Skeletal muscle satellite cell (primary cell): ENCODE measurements around the gene AQR.
"Not testable (repeated sequence)": the region's sequence is repeated elsewhere in the genome, so short reads cannot be mapped to it uniquely, and the experiment has no call there.

Experiments
- H3K27me3 ChIP-seq: 2 replicates; pipeline ENCODE4 v1.7.0; 2013; ENCODE audit warnings: low read length; ENCODE audit not compliant: control insufficient read depth, insufficient read depth
- H3K36me3 ChIP-seq: 2 replicates; pipeline ENCODE4 v1.7.0; 2013; ENCODE audit warnings: mild to moderate bottlenecking, control low read depth, low read length; ENCODE audit not compliant: insufficient read depth
- H3K4me1 ChIP-seq: 2 replicates; pipeline ENCODE4 v1.7.0; 2013; ENCODE audit warnings: low read length; ENCODE audit not compliant: control insufficient read depth, insufficient read depth
- H3K4me2 ChIP-seq: 2 replicates; pipeline ENCODE4 v1.7.0; 2013; ENCODE audit warnings: mild to moderate bottlenecking, low read length
- H3K4me3 ChIP-seq: 2 replicates; pipeline ENCODE4 v1.7.0; 2013; ENCODE audit warnings: low read length
- H3K9ac ChIP-seq: 2 replicates; pipeline ENCODE4 v1.7.0; 2013; ENCODE audit warnings: mild to moderate bottlenecking, low read depth, low read length, moderate library complexity
- H3K9me3 ChIP-seq: replicated peaks from 2 replicates; pipeline ENCODE4 v1.7.0; 2013; ENCODE audit warnings: mild to moderate bottlenecking, control low read depth, low read length

The AQR gene

GRCh38 chr15:34988027-34988902, 18.7 kb upstream of the AQR start, which contains the start of gene ZNF770:
ZNF770 (minus strand) TSS chr15:34988287; CDS start chr15:34983434, 4,853 bp downstream.
- no peaks in the 10 kb centered on the region for H3K27me3 ChIP-seq
- peak within 1 kb of the TSS; percentile 97 for H3K9ac ChIP-seq
- peak within 1 kb of the TSS; percentile 84 for H3K4me3 ChIP-seq
- peak within 1 kb of the TSS; percentile 89 for H3K4me2 ChIP-seq
- no peaks in the 10 kb centered on the region for H3K9me3 ChIP-seq
- H3K36me3 ChIP-seq, result peaks cover 6% of the 10 kb centered on the region
- peaks cover 27% of the 10 kb centered on the region for H3K4me1 ChIP-seq

- Histone ChIP-seq H3K27me3 (no peaks in the 10 kb centered on the region), H3K4me2 (peak overlapping the region; percentile 89), H3K36me3 (peaks cover 12% of the 10 kb centered on the region), H3K9ac (peak overlapping the region; percentile 97), H3K4me3 (peak overlapping the region; percentile 84), H3K9me3 (no peaks in the 10 kb centered on the region), H3K4me1 (peaks cover 27% of the 10 kb centered on the region)
Observed at GRCh38 chr15:34987609-34988026, 18.1 kb upstream of the AQR start.

DNA sequence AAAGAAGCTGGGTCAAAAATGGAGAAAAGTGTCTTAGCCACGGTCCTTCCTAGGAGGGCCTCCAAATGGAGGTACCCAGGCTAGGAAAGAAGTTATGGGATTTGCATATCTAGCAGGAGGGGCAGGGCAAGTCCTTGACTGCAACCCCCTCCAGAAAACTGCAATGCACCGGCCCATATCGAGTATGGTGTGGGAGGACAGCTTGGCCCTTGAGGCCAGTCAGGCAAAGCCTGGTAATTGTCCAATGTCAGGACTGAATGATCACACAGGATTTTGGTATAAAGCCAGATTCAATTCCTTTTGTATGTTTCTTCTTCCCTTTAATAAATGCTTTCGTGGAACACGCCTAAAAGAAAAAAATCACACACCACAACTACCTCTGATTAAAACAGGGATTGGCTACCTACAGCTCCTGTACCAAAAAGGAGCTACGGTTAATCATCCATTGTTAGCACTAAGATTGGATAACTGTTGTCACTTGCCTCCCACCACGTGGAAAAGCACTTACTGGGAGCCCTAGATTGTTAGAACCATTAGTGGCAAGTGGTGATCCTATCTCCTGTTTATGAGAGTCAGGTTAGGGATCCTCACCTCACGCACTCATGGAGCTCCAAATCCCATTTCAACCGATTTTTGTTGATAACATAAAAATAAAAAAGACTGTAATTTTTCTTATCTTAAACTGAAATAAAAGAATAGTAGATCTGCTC, 17.4 kb upstream of the AQR start:
- Histone ChIP-seq H3K4me3 (peak overlapping the region; percentile 84), H3K4me1 (peaks cover 27% of the 10 kb centered on the region)

DNA sequence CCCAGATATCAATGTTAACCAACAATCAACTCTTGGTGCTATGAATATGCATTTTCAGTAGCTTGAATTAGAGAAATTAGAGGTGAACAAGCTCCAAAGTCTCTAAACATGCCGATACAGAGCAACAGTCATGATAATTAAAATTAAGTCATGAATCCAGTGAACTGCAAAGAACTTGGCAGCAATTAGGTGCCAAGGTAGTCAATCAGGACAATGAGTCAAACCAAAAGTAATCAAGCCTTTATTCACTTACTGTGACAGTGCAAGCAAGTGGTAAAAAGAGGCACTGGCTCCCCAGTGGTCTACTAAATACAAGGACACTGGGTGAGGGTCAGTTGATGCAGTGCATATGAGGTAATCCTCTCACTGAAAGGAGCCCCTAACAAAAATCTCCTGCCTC, 16.8 kb upstream of the AQR start:
- Histone ChIP-seq H3K36me3 (peaks cover 25% of the 10 kb centered on the region), H3K4me1 (peaks cover 27% of the 10 kb centered on the region), H3K9ac (peak overlapping the region; percentile 97), H3K9me3 (no peaks in the 10 kb centered on the region), H3K4me3 (peak overlapping the region; percentile 84), H3K27me3 (no peaks in the 10 kb centered on the region), H3K4me2 (peak overlapping the region; percentile 89)

More for the DNA sequence above, 17.4 kb upstream of the AQR start:
- H3K4me2 ChIP-seq, result peak overlapping the region; percentile 89
- peak overlapping the region; percentile 97 for H3K9ac ChIP-seq
- H3K36me3 ChIP-seq, result peaks cover 19% of the 10 kb centered on the region
- H3K27me3 ChIP-seq, result no peaks in the 10 kb centered on the region
- H3K9me3 ChIP-seq, result no peaks in the 10 kb centered on the region

GRCh38 chr15:34984889-34985630, 15.5 kb upstream of the AQR start:
- Histone ChIP-seq H3K4me1 (peaks cover 27% of the 10 kb centered on the region), H3K4me3 (peak overlapping the region; percentile 46), H3K27me3 (no peaks in the 10 kb centered on the region), H3K9me3 (no peaks in the 10 kb centered on the region), H3K4me2 (peak overlapping the region; percentile 89), H3K9ac (peak overlapping the region; percentile 18), H3K36me3 (peaks cover 29% of the 10 kb centered on the region)

GRCh38 chr15:34976743-34977142, 7.2 kb upstream of the AQR start:
- Histone ChIP-seq H3K4me2 (no peak overlapping the region), H3K9ac (no peak overlapping the region), H3K4me1 (no peaks in the 10 kb centered on the region), H3K27me3 (no peaks in the 10 kb centered on the region), H3K9me3 (no peaks in the 10 kb centered on the region), H3K36me3 (peaks cover 17% of the 10 kb centered on the region), H3K4me3 (no peak overlapping the region)

- H3K4me2 ChIP-seq, result no peak overlapping the region
- no peaks in the 10 kb centered on the region for H3K4me1 ChIP-seq
- H3K27me3 ChIP-seq, result no peaks in the 10 kb centered on the region
- no peak overlapping the region for H3K4me3 ChIP-seq
- no peak overlapping the region for H3K9ac ChIP-seq
- peaks cover 10% of the 10 kb centered on the region for H3K36me3 ChIP-seq
- no peaks in the 10 kb centered on the region for H3K9me3 ChIP-seq
Observed at GRCh38 chr15:34976073-34976472, 6.5 kb upstream of the AQR start.

- no peaks in the 10 kb centered on the region for H3K27me3 ChIP-seq
- no peak overlapping the region for H3K9ac ChIP-seq
- H3K4me2 ChIP-seq, result no peak overlapping the region
- H3K4me1 ChIP-seq, result peaks cover 4% of the 10 kb centered on the region
- no peak overlapping the region for H3K4me3 ChIP-seq
- no peaks in the 10 kb centered on the region for H3K9me3 ChIP-seq
- H3K36me3 ChIP-seq, result peaks cover 8% of the 10 kb centered on the region
Observed at GRCh38 chr15:34973512-34973911, 4.0 kb upstream of the AQR start.

GRCh38 chr15:34970098-34970643, 629 bp upstream of the AQR start:
- Histone ChIP-seq H3K9ac (peak overlapping the region; percentile 97), H3K4me3 (peak overlapping the region; percentile 99), H3K4me2 (peak overlapping the region; percentile 82)
- H3K9me3 ChIP-seq, H3K36me3 ChIP-seq, H3K27me3 ChIP-seq, H3K4me1 ChIP-seq: not testable (repeated sequence)

DNA sequence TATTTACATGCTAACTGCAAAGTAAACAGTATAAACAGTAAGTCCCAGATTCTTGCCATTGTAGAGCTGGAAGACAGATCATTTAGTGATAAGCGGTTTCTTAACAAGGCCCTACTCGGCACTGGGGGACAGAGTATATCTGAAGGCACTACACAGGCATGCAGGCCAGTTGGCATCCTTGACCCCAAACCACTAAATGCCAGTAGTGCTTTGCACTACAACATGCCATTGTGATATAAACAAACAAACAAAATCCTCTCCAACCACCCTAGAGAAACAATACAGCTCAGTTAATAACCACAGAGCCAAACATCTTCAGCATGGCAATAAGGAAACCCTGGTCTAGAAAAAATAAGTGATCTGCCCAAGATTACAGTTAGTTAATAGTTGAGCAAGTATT, 5.3 kb downstream of the AQR start:
- H3K27me3 ChIP-seq, result no peaks in the 10 kb centered on the region

DNA sequence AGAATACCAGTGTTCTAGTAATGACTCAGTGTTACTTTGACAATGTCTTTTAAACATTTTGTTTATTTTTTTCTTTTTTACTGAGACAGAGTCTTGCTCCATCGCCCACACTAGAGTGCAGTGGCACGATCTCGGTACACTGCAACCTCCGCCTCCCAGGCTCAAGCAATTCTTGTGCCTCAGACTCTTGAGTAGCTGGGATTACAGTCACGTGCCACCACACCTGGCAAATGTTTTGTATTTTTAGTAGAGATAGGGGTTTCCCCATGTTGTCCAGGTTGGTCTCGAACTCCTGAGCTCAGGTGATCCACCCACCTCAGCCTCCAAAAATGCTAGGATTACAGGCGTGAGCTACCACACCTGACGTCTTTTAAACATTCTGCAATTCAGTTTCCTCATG, 15.7 kb downstream of the AQR start:
- H3K9me3 ChIP-seq, result no peaks in the 10 kb centered on the region

More for the DNA sequence above, 5.3 kb downstream of the AQR start:
- peaks cover 5% of the 10 kb centered on the region for H3K4me1 ChIP-seq
- no peak overlapping the region for H3K4me3 ChIP-seq
- H3K9me3 ChIP-seq, result no peaks in the 10 kb centered on the region
- H3K36me3 ChIP-seq, result peaks cover 13% of the 10 kb centered on the region
- H3K4me2 ChIP-seq, result no peak overlapping the region
- no peak overlapping the region for H3K9ac ChIP-seq

More for the DNA sequence above, 15.7 kb downstream of the AQR start:
- Histone ChIP-seq H3K9ac (no peak overlapping the region), H3K4me2 (no peak overlapping the region), H3K27me3 (no peaks in the 10 kb centered on the region), H3K4me3 (no peak overlapping the region), H3K4me1 (no peaks in the 10 kb centered on the region), H3K36me3 (peaks cover 11% of the 10 kb centered on the region)
